Measurements from ENCODE around the gene PRR5L. TPM values are rescaled to one million over a fixed set of nuclear protein-coding genes. Genes with fewer than 3 reads are reported as not detected.

The PRR5L gene
- total RNA-seq, 1 donor from 2014 or later: 32.5 TPM

Other genes with a start within 250 kb of the PRR5L start
- 69.2 TPM for gene COMMD9, start 6.9 kb upstream of the PRR5L start, total RNA-seq
- gene TRAF6, start 214.0 kb downstream of the PRR5L start, total RNA-seq: 4.8 TPM

Measured in ascending aorta (tissue), 1 donor.